ENCODE results near the gene HPS1. TPM values are rescaled to one million over a fixed set of nuclear protein-coding genes. Genes with fewer than 3 reads are reported as not detected.
"Not testable (repeated sequence)": the region's sequence is repeated elsewhere in the genome, so short reads cannot be mapped to it uniquely, and the experiment has no call there.

The HPS1 gene
- total and polyA plus RNA-seq, 2 experiments from 2014 or later: 41.2 to 104 TPM

DNA sequence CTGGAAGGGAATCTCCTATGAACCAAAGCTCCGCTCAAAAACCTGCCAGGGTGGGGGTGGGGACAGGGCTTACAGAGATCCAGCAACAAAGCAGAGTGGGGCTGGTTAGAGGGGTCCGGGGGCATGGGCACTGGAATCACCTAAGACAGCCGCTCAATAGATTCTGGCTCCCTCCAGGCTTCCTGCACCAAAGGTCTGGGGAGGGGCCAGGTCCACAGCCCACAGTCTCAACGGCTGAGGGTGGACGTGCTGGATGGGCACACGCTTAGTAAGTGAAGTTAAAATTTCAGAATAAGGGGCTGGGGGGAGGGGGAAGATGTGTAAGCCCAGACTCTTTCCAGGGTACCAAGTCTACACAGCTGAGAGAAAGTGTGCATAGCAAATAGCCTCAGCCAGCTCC is 62.9 kb downstream of the HPS1 start:
- DNase-seq (ENCODE audit: low spot score): no peak
- H3K36me3 ChIP-seq (replicated peaks; ENCODE audit: insufficient read depth, low read depth): no peaks in the 10 kb centered on the region

DNA sequence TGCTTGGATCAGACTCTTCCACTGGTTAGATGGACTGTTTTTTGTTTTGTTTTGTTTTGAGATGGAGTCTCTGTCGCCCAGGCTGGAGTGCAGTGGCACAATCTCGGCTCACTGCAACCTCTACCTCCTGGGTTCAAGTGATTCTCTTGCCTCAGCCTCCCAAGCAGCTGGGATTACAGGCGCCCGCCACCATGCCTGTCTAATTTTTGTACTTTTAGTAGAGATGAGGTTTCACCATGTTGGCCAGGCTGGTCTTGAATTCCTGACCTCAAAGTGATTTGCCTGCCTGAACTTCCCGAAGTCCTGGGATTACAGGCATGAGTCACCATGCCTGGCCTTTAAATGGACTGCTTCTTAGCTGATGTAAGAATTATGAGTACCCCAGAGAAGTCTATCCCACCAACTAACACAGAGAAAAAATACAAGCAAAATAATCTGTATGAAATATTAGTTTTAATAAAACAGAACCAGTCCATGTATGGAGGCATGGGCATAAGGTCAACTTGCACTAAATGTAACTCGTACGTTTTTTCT is 63.5 kb downstream of the HPS1 start:
- not testable (repeated sequence) for H3K36me3 ChIP-seq (replicated peaks; ENCODE audit: insufficient read depth, low read depth); H3K9me3 ChIP-seq (ENCODE audit: low read depth); H4K20me1 ChIP-seq (ENCODE audit: insufficient read depth, poor library complexity, severe bottlenecking); H3K4me1 ChIP-seq (ENCODE audit: insufficient read depth); H3K27me3 ChIP-seq; H3K4me3 ChIP-seq; H2AFZ ChIP-seq; H3K79me2 ChIP-seq; H3K27ac ChIP-seq; DNase-seq (ENCODE audit: low spot score); H3K4me2 ChIP-seq; H3K9me2 ChIP-seq (replicated peaks; ENCODE audit: insufficient read depth)
- 87% methylated on average over 7 of the region's 7 CpGs for WGBS (ENCODE audit: low lambda C conversion rate, missing lambda C conversion rate)

More for the DNA sequence above, 62.9 kb downstream of the HPS1 start:
- Histone ChIP-seq H3K4me1 (ENCODE audit: insufficient read depth) (no peaks in the 10 kb centered on the region), H2AFZ (no peak overlapping the region), H3K27ac (no peak overlapping the region), H3K4me3 (no peak overlapping the region), H3K9me2 (replicated peaks; ENCODE audit: insufficient read depth) (no peaks in the 10 kb centered on the region), H3K27me3 (no peaks in the 10 kb centered on the region), H3K79me2 (no peaks in the 10 kb centered on the region), H3K9me3 (ENCODE audit: low read depth) (no peaks in the 10 kb centered on the region), H4K20me1 (ENCODE audit: insufficient read depth, poor library complexity, severe bottlenecking) (no peaks in the 10 kb centered on the region), H3K4me2 (no peak overlapping the region)
- TF ChIP-seq EZH2 (IDR thresholded peaks at IDR 0.05; ENCODE audit: borderline replicate concordance): no peak
- TF ChIP-seq, protein P1, sequence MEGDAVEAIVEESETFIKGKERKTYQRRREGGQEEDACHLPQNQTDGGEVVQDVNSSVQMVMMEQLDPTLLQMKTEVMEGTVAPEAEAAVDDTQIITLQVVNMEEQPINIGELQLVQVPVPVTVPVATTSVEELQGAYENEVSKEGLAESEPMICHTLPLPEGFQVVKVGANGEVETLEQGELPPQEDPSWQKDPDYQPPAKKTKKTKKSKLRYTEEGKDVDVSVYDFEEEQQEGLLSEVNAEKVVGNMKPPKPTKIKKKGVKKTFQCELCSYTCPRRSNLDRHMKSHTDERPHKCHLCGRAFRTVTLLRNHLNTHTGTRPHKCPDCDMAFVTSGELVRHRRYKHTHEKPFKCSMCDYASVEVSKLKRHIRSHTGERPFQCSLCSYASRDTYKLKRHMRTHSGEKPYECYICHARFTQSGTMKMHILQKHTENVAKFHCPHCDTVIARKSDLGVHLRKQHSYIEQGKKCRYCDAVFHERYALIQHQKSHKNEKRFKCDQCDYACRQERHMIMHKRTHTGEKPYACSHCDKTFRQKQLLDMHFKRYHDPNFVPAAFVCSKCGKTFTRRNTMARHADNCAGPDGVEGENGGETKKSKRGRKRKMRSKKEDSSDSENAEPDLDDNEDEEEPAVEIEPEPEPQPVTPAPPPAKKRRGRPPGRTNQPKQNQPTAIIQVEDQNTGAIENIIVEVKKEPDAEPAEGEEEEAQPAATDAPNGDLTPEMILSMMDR (IDR thresholded peaks at IDR 0.05; ENCODE audit: poor library complexity): no peak
- no peak for TF ChIP-seq EZH2phosphoT487 (IDR thresholded peaks at IDR 0.05; ENCODE audit: low read depth, severe bottlenecking, unreplicated experiment)
- 86% methylated on average over 6 of the region's 6 CpGs for WGBS (ENCODE audit: low lambda C conversion rate, missing lambda C conversion rate)

DNA sequence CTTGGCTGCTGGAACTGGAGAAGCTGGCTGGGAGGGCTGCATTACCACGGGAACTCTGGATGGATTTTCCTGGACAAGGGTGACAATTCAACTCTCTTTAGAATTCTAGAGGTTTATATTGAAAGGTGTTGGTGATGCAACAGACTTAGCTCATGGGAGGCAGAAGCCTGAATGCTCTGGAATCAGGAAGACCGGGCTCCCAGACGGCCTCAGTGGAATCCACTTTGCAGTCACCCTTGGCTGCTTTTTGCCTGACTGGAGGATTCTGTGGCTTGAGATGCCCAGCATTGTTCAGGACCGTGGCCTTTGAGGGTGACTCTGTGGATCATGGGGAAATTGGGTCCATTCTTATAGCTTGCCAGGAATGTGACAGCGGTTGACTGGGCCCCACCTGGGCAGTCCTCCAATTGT is 64.0 kb downstream of the HPS1 start:
- H3K27me3 ChIP-seq: no peaks in the 10 kb centered on the region
- WGBS (ENCODE audit: low lambda C conversion rate, missing lambda C conversion rate): 70% methylated on average over 5 of the region's 5 CpGs
- DNase-seq (ENCODE audit: low spot score): no peak

DNA sequence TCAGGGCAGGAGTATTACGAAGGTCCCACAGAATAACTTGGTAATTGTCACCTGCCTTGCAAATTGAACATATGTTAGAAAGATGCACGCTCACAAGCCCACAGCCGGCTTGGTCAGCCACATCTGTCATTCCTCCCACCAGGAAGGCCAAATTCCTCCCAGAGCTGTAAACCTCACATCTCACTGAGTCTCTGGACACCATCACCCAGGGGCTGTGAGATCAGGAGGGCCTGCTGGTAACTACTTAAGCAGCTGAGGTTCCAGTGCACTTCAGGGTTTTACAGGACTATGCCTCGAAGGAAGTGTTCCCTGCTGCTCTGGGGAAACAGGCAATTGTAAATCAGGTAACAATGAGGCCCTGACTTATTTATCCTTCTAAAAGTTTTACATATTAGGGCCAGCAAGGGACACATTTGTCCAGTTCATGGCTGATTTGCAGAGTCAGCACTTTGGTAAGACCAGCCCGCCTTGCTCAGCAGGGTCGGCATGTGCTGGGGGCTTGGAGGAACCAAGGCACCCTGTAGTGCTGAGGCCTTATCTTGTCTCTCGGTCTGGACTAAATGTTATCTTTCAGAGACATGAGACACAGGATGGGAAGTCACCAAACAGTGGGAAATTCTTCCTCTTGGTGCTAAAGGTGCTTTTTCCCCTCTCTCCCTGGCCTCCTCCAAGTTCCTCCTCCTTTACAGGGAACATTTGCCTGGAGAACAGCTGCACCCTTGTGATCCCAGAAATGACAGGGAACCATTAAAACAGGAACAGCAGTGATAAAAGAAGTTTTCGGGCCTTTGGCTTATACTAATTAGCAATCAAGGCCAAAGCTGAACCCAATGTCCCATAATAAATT is 66.0 kb downstream of the HPS1 start:
- no peak overlapping the region for H3K27ac ChIP-seq
- H3K9me2 ChIP-seq (replicated peaks; ENCODE audit: insufficient read depth): no peaks in the 10 kb centered on the region
- H3K9me3 ChIP-seq (ENCODE audit: low read depth): no peaks in the 10 kb centered on the region
- TF ChIP-seq, protein P1 (IDR thresholded peaks at IDR 0.05; ENCODE audit: poor library complexity): no peak
- TF ChIP-seq EZH2phosphoT487 (IDR thresholded peaks at IDR 0.05; ENCODE audit: low read depth, severe bottlenecking, unreplicated experiment) (no peak), EZH2 (IDR thresholded peaks at IDR 0.05; ENCODE audit: borderline replicate concordance) (no peak)
- 48% methylated on average over 8 of the region's 8 CpGs for WGBS (ENCODE audit: low lambda C conversion rate, missing lambda C conversion rate)
- H2AFZ ChIP-seq: no peak overlapping the region
- H3K4me1 ChIP-seq (ENCODE audit: insufficient read depth): no peaks in the 10 kb centered on the region
- no peak overlapping the region for H3K4me2 ChIP-seq
- no peaks in the 10 kb centered on the region for H3K27me3 ChIP-seq
- H4K20me1 ChIP-seq (ENCODE audit: insufficient read depth, poor library complexity, severe bottlenecking): no peaks in the 10 kb centered on the region
- no peaks in the 10 kb centered on the region for H3K36me3 ChIP-seq (replicated peaks; ENCODE audit: insufficient read depth, low read depth)
- H3K4me3 ChIP-seq: no peak overlapping the region
- H3K79me2 ChIP-seq: no peaks in the 10 kb centered on the region
- no peak for DNase-seq (ENCODE audit: low spot score)

More for the DNA sequence above, 64.0 kb downstream of the HPS1 start:
- Histone ChIP-seq H3K4me3 (no peak overlapping the region), H3K9me2 (replicated peaks; ENCODE audit: insufficient read depth) (no peaks in the 10 kb centered on the region), H3K9me3 (ENCODE audit: low read depth) (no peaks in the 10 kb centered on the region), H2AFZ (no peak overlapping the region), H4K20me1 (ENCODE audit: insufficient read depth, poor library complexity, severe bottlenecking) (no peaks in the 10 kb centered on the region), H3K36me3 (replicated peaks; ENCODE audit: insufficient read depth, low read depth) (no peaks in the 10 kb centered on the region), H3K4me1 (ENCODE audit: insufficient read depth) (no peaks in the 10 kb centered on the region), H3K79me2 (no peaks in the 10 kb centered on the region), H3K4me2 (no peak overlapping the region), H3K27ac (no peak overlapping the region)
- TF ChIP-seq EZH2phosphoT487 (IDR thresholded peaks at IDR 0.05; ENCODE audit: low read depth, severe bottlenecking, unreplicated experiment) (no peak), EZH2 (IDR thresholded peaks at IDR 0.05; ENCODE audit: borderline replicate concordance) (no peak)
- TF ChIP-seq, protein P1 (IDR thresholded peaks at IDR 0.05; ENCODE audit: poor library complexity): no peak

All from hepatocyte (in vitro differentiated cells).